Liver (tissue), 9 donors: ENCODE measurements around the gene BHLHA9. TPM values are rescaled to one million over a fixed set of nuclear protein-coding genes. Genes with fewer than 3 reads are reported as not detected.

ENCODE experiments used
- DNase-seq: peaks from one replicate; pipeline ENCODE4 v3.0.0-alpha.2; 2017; ENCODE audit warnings: low spot score
- H3K27ac ChIP-seq, 2 donors: one replicate each; pipeline ENCODE4 v1.7.0; 2013; ENCODE audit warnings: inconsistent platforms in 2 of 2, low read length in 2 of 2, control low read depth in 1 of 2, low read depth in 1 of 2, mild to moderate bottlenecking in 1 of 2
- H3K27me3 ChIP-seq, 4 donors: one replicate each; pipeline versions ENCODE4 v1.6.1 to v1.7.0; 2013; ENCODE audit warnings: low read length in 3 of 4, inconsistent platforms in 1 of 4, mild to moderate bottlenecking in 1 of 4, moderate library complexity in 1 of 4; ENCODE audit not compliant: control insufficient read depth in 4 of 4, insufficient read depth in 4 of 4
- H3K36me3 ChIP-seq, 4 donors: one replicate each; pipeline versions ENCODE4 v1.6.1 to v1.7.0; 2013; ENCODE audit warnings: low read length in 3 of 4, mild to moderate bottlenecking in 3 of 4, low read depth in 1 of 4, moderate library complexity in 1 of 4; ENCODE audit not compliant: control insufficient read depth in 4 of 4, insufficient read depth in 3 of 4
- H3K4me1 ChIP-seq, 4 donors: one replicate each; pipeline versions ENCODE4 v1.6.1 to v1.7.0; 2013; ENCODE audit warnings: low read length in 3 of 4, mild to moderate bottlenecking in 3 of 4, moderate library complexity in 1 of 4; ENCODE audit not compliant: control insufficient read depth in 4 of 4, insufficient read depth in 4 of 4
- H3K4me3 ChIP-seq, 3 donors: one replicate each; pipeline versions ENCODE4 v1.6.1 to v1.7.0; 2013; ENCODE audit warnings: low read length in 3 of 3, control low read depth in 1 of 3, low read depth in 1 of 3, mild to moderate bottlenecking in 1 of 3
- H3K9ac ChIP-seq, 2 donors: one replicate each; pipeline ENCODE4 v1.7.0; 2013; ENCODE audit warnings: low read length in 2 of 2, mild to moderate bottlenecking in 2 of 2, moderate library complexity in 2 of 2, control low read depth in 1 of 2, low read depth in 1 of 2
- H3K9me3 ChIP-seq, 4 donors: one replicate each; pipeline versions ENCODE4 v1.6.1 to v1.7.0; 2013; ENCODE audit warnings: low read length in 3 of 4; ENCODE audit not compliant: control insufficient read depth in 4 of 4
- ATF3 ChIP-seq: IDR thresholded peaks from 2 replicates; pipeline ENCODE4 v1.6.1; 2016; ENCODE audit warnings: antibody characterized with exemption
- CTCF ChIP-seq: fragments of 150-350 bp; IDR thresholded peaks from 2 replicates; pipeline ENCODE4 v1.5.1; 2017; ENCODE audit warnings: improper control_type of control experiment, low read depth, low read length; ENCODE audit not compliant: missing input control
- EGR1 ChIP-seq, 2 donors: IDR thresholded peaks; 2 replicates each; pipeline ENCODE4 v1.6.1; 2016 to 2018; ENCODE audit warnings: antibody characterized with exemption in 2 of 2, low read depth in 2 of 2
- FOXA2 ChIP-seq: IDR thresholded peaks from 2 replicates; pipeline ENCODE4 v1.6.1; 2016; ENCODE audit warnings: antibody characterized with exemption
- GABPA ChIP-seq, 2 donors: IDR thresholded peaks in 1 of 2; conservative IDR thresholded peaks in 1 of 2; 2 replicates each; pipeline ENCODE4 v1.6.1; 2016; ENCODE audit warnings: antibody characterized with exemption in 2 of 2, mild to moderate bottlenecking in 1 of 2, moderate library complexity in 1 of 2
- HNF4G ChIP-seq: IDR thresholded peaks from 2 replicates; pipeline ENCODE4 v1.6.1; 2016; ENCODE audit warnings: antibody characterized with exemption
- JUND ChIP-seq, 2 donors: IDR thresholded peaks; 2 replicates each; pipeline ENCODE4 v1.6.1; 2016; ENCODE audit warnings: antibody characterized with exemption in 2 of 2
- NR2F2 ChIP-seq: IDR thresholded peaks from 2 replicates; pipeline ENCODE4 v1.6.1; 2016; ENCODE audit warnings: antibody characterized with exemption
- RAD21 ChIP-seq, 2 donors: IDR thresholded peaks; 2 replicates each; pipeline ENCODE4 v1.6.1; 2016; ENCODE audit warnings: antibody characterized with exemption in 2 of 2, mild to moderate bottlenecking in 2 of 2
- RXRA ChIP-seq, 2 donors: IDR thresholded peaks; 2 replicates each; pipeline ENCODE4 v1.6.1; 2017 to 2018; ENCODE audit warnings: antibody characterized with exemption in 2 of 2, mild to moderate bottlenecking in 1 of 2
- SP1 ChIP-seq: IDR thresholded peaks from 2 replicates; pipeline ENCODE4 v1.6.1; 2018; ENCODE audit warnings: antibody characterized with exemption, mild to moderate bottlenecking
- TAF1 ChIP-seq: conservative IDR thresholded peaks from 2 replicates; pipeline ENCODE4 v1.6.1; 2016; ENCODE audit warnings: antibody characterized with exemption, mild to moderate bottlenecking
- YY1 ChIP-seq: IDR thresholded peaks from 2 replicates; pipeline ENCODE4 v1.6.1; 2016; ENCODE audit warnings: antibody characterized with exemption, mild to moderate bottlenecking
- ZBTB33 ChIP-seq: IDR thresholded peaks from 2 replicates; pipeline ENCODE4 v1.6.1; 2016; ENCODE audit warnings: antibody characterized with exemption
- WGBS: extraction: QIAGEN DNeasy Blood & Tissue Kit; methylation state at CpG from one replicate; pipeline ENCODE4 v1.1.7; 2013; 5-methylcytosine and 5-hydroxymethylcytosine counted together
- polyA plus RNA-seq, 2 donors: library from polyadenylated mRNA; stranded (reverse) in 1 of 2; unstranded in 1 of 2; fragments of 200-250 nt in 1 of 2; fragments of >200 nt in 1 of 2; fragmentation: Nextera tagmentation in 1 of 2; extraction: Ambion mirVana in 1 of 2; gene quantifications; one replicate each; pipeline versions ENCODE4 v1.2.1 to v1.2.3, GENCODE V29; 2013 to 2015
- total RNA-seq, 2 donors: library from RNA; depleted of rRNA; stranded (reverse); fragments of >200 nt; gene quantifications; one replicate each; pipeline ENCODE4 v1.2.3, GENCODE V29; 2014
- TF ChIP-seq, protein P1 (sequence below): IDR thresholded peaks from 2 replicates; pipeline ENCODE4 v1.6.1; 2016; ENCODE audit warnings: antibody characterized with exemption, mild to moderate bottlenecking
- donor health status: healthy.
- donor health status: healthy.
- donor health status: healthy.
- donor health status: healthy.
- donor health status: healthy.

The BHLHA9 gene
- total and polyA plus RNA-seq, 4 donors = 0.08 TPM; not detected in 3

DNA sequence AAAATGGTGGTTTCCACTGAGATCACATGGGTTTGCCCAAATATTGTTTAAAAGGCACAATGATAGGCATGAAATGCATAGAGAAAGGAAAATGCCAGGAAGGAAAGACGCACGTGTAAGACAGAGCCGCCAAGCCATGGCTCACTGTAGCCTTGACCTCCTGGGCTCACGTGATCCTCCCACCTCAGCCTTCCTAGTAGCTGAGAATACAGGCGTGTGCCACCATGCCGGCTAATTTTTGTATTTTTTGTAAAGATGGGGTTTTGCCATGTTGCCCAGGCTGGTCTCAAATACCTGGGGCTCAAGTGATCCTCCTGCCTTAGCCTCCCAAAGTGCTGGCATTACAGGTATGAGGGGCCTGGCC lies 4.0 kb downstream of the BHLHA9 start:
- Histone ChIP-seq H3K4me1 (peaks cover 0 to 7% (median 3%) of the 10 kb centered on the region in 4 donors), H3K36me3 (no peaks in the 10 kb centered on the region), H3K9me3 (no peaks in the 10 kb centered on the region), H3K4me3 (no peak overlapping the region), H3K27ac (no peak overlapping the region), H3K27me3 (peaks cover 0 to 5% (median 0%) of the 10 kb centered on the region in 4 donors), H3K9ac (no peak overlapping the region)
- WGBS = 78% methylated on average over 6 of the region's 6 CpGs
- no peak for DNase-seq
- TF ChIP-seq SP1 = no peak
- no peak for TF ChIP-seq FOXA2
- no peak for TF ChIP-seq GABPA (IDR thresholded peaks at IDR 0.05 in 1 of 2, conservative IDR thresholded peaks at IDR 0.05 in 1 of 2)
- TF ChIP-seq RXRA (IDR thresholded peaks at IDR 0.05) = no peak
- no peak for TF ChIP-seq JUND (IDR thresholded peaks at IDR 0.05)
- no peak for TF ChIP-seq ZBTB33
- no peak for TF ChIP-seq TAF1
- TF ChIP-seq, protein P1, sequence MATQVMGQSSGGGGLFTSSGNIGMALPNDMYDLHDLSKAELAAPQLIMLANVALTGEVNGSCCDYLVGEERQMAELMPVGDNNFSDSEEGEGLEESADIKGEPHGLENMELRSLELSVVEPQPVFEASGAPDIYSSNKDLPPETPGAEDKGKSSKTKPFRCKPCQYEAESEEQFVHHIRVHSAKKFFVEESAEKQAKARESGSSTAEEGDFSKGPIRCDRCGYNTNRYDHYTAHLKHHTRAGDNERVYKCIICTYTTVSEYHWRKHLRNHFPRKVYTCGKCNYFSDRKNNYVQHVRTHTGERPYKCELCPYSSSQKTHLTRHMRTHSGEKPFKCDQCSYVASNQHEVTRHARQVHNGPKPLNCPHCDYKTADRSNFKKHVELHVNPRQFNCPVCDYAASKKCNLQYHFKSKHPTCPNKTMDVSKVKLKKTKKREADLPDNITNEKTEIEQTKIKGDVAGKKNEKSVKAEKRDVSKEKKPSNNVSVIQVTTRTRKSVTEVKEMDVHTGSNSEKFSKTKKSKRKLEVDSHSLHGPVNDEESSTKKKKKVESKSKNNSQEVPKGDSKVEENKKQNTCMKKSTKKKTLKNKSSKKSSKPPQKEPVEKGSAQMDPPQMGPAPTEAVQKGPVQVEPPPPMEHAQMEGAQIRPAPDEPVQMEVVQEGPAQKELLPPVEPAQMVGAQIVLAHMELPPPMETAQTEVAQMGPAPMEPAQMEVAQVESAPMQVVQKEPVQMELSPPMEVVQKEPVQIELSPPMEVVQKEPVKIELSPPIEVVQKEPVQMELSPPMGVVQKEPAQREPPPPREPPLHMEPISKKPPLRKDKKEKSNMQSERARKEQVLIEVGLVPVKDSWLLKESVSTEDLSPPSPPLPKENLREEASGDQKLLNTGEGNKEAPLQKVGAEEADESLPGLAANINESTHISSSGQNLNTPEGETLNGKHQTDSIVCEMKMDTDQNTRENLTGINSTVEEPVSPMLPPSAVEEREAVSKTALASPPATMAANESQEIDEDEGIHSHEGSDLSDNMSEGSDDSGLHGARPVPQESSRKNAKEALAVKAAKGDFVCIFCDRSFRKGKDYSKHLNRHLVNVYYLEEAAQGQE = no peak
- TF ChIP-seq YY1 = no peak
- no peak for TF ChIP-seq CTCF
- no peak for TF ChIP-seq RAD21 (IDR thresholded peaks at IDR 0.05)
- no peak for TF ChIP-seq EGR1 (IDR thresholded peaks at IDR 0.05; ENCODE audit: low read depth in 2 of 2)
- TF ChIP-seq NR2F2 = no peak
- TF ChIP-seq ATF3 = no peak
- no peak for TF ChIP-seq HNF4G

GRCh38 chr17:1275205-1275961 lies 5.1 kb downstream of the BHLHA9 start:
- no peaks in the 10 kb centered on the region for H3K36me3 ChIP-seq
- H3K4me1 ChIP-seq = peaks cover 0 to 4% (median 3%) of the 10 kb centered on the region in 4 donors
- H3K27me3 ChIP-seq = peaks cover 0 to 5% (median 0%) of the 10 kb centered on the region in 4 donors
- no peaks in the 10 kb centered on the region for H3K9me3 ChIP-seq
- 77% methylated on average over 10 of the region's 10 CpGs for WGBS
- TF ChIP-seq JUND (IDR thresholded peaks at IDR 0.05) (no peak), RXRA (IDR thresholded peaks at IDR 0.05) (no peak), YY1 (no peak), CTCF (no peak), TAF1 (no peak), NR2F2 (no peak)
- no peak overlapping the region for H3K27ac ChIP-seq
- no peak overlapping the region for H3K4me3 ChIP-seq
- DNase-seq = no peak
- no peak overlapping the region for H3K9ac ChIP-seq
